Fibroblast of gingiva (primary cell): Measurements from ENCODE around the gene PNMA6E.

Experiments
- DNase-seq: peaks from one replicate; pipeline ENCODE4 v3.0.0-alpha.2; 2011; ENCODE audit warnings: low read depth

PNMA6E gene

DNA sequence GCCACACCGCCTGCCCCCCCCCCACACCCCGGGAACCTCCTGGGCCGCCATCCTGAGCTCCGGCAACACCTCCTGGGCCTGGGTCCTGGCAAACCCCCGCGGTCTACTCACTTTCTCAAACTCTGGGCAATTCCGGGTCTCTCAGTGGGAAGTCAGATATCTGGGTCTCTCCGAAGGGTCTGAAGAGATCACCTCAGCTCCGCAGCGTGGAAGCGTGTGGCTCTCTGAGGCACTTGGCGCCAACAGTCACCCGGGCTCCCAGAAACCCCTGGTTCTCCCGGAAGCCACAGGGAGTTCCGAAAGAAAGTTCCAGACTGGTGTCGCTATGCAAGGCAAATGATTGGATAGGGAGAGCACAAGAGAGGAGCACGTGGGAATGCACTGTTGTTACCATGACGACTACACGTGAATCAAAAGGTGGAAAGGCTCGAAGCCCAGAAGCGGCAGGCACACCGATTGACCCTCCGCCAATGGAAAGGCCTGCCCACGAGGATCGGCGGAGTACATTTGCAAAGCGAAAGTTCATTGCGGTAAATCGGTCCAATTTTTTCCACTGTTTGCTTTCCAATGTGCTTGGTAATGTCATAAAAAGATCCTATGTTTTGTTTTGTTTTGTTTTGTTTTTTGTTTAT, at the start of gene PNMA6E:
Gene PNMA6E (minus strand): TSS at position 218 of the 632 bp plus-strand sequence. CDS start 2,501 bp downstream, outside the sequence.
- no peak for DNase-seq

DNA sequence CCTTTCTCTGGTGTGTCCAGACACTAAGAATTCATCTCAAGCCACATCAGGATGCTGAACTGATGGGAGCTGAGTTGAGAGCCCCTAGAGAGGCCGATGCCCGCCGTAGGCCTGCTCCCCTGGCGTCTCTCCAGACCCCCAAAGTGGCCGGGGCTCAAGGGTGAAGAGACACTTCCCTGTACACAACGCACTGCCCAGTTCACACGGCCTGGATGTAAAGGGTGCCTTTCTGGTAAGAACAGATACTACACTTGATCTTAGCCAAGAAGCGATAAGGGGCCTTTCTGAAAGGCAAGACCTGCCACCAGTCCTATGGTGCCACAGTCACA, 49.8 kb upstream of the PNMA6E start:
- no peak for DNase-seq

DNA sequence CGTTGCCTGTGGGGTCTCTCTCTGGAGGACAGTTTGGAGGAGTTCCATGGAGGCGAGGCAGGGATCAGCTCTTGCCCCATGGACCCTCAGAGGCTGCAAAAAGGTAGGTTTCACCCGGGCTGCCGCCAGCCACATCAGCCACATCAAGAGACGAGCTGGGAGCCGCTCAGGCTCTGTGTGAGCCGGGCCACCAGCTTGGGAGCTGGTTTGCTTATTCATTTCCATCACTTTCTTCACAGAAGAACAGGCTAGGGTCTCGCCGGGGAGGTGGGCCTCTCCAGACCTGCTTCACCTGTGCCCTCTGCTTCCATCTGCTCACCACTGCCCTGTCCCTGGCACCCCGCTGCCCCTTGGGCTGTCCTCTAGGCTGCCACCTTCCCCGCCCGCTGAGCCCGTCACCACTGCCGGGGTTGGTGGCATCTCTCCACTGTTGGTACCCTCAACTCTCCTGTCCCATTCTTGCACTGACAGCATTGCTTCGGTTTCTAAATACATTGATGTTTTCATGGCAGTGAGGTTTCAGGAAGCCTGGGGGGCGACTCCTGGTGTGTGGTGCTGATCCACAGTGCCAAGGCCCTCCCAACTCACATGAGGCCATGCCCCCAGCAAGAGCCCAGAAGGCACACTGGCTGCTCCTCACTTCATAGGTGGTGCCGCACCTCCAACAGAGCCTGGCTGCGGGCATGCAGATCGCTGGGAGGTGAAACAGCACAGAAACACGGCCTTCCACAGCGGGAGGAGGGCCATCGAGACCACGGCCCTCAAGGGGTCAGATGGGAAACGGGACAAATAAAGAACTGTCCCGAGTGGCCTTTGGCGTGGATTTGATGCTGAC, 49.2 kb upstream of the PNMA6E start:
- DNase-seq: no peak

DNA sequence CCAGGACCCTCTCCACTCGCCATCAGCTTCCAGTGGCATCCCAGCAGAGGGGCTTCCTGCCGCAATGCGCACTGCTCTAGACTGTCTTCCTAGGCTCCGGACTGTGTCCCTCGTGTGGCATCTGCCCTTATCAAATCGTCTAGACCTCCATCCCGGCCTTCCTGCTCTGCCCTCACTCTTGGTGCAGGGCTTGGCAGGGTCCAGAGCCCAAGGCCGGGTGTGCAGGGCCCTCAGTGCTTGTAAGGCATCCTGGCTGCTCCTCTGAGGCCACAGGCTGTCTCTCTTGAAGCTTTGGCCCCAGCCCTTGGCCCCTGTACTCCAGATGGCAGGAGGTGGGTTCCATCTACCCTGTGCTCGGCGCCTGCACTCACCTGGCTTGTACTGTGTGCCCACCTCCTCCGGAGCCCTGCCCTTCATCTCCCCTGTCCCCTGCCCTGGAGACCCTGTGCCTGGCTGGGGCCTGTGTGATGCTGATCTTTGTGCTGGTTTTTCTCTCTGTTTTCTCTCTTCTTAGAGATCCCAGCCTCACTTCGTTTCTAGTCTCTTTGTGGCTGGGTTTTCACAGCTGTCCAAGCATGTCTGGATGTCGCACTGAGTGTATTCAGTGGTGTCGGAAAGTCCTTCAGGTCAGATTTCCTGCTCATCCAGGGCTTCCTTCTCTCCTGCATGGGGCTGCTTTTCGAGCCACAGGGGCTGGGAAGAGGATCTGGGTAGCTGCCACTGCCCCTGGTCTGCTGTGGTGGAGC, 48.4 kb upstream of the PNMA6E start:
- DNase-seq: no peak

DNA sequence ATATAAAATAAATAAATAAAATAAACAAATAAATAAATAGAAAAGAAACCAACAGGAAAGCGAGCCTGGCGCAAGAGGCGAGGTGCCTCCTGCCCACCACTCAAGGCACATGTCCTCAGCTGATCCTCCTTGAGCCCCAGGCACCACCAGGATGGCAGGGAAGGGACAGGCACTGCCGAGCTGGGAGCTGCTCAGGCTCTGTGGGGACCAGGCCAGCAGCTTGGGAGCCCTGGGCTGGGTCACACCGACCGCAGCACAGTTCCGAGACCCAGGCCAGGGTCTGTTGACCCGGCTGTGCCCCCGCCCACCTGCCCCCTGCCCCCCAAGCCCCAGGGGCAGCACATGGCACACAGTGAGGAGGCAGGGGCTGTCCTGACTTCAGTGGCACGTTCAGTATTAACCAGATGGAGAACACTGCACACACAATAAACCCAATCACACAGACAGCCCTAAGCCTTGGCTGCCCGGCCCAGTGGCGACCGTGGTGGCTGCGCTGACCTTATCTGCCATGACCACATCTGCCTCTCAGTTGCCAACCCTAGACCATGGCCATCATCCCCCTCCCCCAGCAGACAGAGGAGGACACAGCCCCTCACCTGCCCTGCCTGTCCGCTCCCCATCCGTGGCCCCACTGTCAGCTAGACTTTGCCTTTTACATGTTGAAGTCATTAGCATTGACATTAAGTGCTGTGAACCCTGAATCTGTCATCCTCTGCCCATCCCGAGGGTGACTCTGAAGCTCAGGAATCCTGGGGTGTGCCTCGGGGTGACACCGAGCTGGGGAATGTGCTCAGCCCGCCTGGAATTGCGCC, 47.6 kb upstream of the PNMA6E start:
- DNase-seq: no peak

DNA sequence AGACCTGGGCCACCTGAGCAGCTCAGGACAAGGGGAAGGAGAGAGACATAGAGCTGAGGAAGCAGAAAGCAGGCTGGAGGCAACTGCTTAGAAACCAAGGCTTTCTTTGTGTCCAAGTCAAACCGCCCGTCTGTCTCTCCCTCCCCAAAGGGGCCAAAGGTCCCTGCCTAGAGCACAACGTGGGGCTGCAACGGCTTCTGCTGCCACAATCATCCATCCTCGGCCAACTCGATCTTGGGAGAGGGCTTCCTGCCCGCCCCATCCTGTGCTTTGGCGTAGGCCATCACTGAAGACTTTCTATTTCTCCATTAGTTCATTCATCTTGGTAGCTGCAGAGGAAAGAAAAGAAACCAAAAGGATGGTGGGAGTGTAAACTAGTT, 46.4 kb upstream of the PNMA6E start:
- no peak for DNase-seq

DNA sequence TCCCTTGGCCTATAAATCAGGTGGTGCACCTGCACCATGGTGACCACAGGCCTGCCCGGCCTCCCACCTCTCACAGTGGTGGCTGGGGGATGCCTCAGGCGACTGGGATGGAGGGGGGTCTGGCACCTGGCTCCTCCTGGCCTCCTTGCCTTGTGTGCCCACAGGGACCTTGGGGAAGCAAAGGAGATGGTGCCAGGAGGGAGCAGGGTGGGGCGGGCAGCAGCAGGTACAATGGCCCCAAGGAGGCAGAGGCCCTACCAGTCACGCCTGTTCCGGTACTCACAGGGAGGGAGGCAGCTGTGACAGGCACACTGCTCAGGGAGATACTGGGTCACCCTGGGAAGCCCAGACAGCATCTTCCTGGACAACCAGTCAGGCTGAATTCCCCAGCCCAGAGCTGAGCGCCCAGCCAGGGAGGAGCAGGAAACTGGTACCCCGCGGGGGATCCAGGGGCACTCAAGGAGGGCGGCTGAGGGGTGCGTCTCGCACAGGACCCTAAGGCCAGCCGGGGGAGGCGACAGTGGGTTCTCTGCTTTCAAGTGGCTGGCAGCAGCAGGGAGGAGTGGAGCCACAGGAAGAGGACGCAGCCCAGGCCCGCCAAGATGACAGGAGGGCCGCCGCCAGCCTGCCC, 45.9 kb upstream of the PNMA6E start:
- no peak for DNase-seq

DNA sequence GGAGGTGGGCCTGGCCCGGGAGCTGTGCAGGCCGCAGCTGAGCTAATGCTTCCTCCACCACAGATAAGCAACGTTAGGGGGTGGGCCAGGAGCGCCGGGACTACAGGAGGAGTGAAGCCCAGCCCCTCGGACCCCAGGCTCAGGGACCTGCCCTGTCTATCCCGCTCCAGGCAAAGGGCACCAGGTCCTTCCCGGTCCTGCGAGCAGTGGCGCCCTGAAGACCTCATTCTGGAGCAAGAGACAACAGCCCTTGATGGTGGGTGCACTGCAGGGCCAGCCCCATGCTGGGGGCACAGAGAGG, 45.4 kb upstream of the PNMA6E start:
- DNase-seq: no peak

DNA sequence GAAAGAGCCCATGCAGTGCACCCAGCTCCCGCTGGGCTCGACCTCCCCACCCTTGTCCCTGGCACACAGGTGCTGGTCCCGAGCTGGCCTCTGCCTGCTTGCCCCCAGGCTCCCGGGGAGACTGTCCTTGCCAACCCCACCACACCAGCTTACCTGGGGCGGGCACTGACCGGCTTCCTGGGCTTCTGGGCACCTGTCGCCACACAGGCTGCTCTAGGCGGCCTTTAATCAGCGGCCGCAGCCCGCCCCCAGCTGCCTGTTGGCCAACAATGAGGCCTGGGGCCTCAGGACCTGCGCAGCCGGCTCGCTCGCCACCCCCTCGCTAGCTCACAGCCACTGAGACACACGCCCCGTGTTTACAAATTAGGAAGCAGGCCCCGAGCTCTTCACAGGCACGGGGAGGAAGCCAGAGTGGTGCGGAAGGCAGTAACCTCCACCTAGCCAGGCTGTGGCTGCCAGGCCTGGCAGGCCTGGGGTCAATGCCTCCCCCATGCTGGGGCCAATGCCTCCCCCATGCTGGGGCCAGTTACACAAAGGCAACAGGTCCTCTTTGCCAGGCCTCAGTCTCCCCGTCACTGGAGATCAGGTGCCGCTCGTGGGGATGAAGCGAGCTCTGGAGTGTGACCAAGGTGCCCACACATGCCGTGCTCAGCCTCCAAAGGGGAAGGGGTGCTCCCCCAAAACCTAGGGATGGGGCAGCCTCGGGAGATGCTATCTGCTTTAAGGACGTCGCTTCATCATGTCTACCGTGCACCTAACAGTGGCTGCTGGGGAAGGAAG, 44.9 kb upstream of the PNMA6E start, which contains the start of gene TREX2:
Gene TREX2 (minus strand): TSS at position 201 of the 780 bp plus-strand sequence. CDS start 626 bp downstream, outside the sequence.
- no peak for DNase-seq

DNA sequence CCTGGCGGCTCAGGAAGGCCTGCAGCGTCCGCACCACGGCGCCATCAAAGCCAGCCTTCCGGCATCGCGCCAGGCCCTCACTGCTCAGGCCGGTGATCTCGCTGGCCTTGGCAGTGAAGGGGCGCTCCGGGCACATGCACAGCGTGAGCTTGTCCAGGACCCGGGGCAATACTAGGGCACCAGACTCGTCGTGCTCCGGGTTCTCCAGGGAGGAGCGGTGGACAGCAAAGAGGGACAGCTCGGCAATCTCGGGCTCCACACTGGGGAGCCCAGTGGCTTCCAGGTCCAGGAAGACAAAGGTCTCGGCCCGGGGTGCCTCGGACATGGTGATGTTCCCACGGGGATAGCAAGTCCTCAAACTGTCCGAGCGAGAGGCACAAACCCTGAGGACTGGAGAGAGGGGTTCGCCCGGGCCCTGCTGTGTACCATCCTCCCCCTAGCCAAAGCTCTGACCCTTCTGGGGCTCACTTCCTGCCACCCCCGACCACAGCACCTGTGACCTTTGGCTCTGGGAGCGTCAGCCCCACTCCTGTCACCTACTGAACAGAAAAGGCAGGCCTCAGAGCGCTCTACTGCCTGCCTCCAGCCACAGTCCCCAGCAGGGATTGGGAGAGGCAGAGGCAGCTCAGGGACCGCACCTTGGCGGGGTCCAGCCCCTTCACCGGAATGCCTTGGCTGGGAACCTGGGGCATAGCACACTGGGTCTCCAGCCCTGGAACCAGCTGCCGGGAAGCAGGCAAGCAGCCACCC, 44.1 kb upstream of the PNMA6E start:
- DNase-seq: no peak

DNA sequence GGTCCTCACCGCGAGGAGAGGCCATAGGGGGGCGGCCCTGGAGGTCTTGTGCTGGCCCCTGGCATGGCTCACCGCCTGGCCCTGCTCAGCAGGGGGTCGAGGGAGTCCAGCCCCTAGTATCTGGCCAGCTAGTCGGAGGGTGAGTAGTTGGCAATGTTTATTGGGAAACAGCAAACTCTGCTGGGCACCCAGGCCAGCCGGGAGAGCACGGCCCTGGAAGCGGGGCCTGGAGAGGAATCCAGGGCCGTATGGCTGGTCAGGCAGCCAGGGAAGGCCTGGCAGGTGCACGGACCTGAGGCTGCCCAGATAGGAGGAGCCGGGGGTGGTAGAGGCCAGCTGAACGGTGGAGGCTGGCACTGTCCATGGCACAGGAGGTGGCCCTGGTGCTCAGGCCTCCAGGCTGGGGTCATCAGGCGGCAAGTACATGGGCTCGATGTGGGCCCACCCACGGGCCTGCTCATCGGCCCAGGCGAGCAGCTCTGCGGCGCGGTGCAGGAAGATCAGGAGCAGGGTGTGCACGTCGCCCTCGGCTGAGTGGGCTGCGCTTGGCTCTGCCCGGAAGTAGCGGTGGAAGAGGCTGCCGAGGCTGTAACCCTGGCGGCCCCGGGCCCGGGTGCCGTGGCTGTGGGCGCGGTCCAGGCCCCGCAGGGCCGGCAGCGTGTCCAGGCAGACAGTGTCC, 43.3 kb upstream of the PNMA6E start:
- DNase-seq: no peak

DNA sequence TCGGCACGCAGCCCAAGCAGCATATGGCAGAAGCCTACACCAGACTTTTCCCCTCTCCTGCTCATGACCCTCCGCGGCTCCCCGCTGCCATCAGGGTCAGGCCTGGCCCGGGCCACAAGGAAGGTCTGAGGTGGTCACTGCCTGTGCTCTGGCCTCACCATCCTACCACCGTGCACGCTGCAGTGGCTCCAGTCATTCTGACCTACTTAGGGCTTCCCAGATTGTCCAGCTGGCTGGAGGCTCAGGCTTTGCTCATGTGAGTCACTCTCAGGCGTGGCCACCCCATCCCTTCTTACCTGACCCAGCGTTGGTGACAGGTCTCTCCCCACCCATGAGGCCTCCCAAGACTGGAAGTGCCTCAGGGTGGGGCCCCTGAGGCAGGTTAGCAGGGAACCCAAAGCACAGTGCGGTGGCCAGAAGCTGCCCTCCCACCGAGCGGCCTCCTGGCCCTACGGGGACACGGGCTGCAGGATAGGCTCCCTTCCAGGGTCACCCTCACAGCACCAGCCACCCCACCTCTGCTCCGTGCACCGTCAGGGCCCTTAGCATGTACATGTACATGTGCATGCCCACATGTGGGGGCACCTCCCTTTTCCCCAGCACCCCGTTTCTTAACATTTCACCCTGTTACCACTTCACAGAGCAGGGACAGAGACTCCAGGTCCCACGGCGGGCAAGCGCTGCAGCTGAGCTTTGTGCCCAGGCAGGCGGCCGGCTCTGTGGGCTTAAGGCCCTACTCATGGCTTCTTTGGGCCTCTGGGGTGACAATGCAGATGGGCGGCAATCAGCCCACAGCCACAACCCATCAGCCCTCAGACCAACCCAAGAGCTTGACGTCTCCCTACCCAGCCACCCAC, 42.6 kb upstream of the PNMA6E start:
- DNase-seq: no peak

DNA sequence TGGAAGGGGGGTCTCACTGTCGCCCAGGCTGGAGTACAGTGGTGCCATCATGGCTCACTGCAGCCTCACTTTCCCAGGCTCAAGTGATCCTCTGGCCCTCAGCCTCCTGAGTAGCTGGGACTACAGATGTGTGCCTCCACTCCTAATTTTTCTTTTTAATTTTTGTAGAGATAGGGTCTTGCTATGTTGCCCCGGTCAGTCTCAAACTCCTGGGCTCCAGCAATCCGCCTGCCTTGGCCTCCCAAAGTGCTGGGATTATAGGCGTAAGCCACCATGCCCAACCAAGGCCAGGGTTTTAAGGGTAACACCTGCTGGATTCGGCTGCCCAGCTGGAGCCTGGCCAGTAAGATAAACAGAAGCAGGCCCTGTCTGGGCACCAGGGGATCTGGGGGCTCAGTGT, 41.3 kb upstream of the PNMA6E start:
- no peak for DNase-seq

DNA sequence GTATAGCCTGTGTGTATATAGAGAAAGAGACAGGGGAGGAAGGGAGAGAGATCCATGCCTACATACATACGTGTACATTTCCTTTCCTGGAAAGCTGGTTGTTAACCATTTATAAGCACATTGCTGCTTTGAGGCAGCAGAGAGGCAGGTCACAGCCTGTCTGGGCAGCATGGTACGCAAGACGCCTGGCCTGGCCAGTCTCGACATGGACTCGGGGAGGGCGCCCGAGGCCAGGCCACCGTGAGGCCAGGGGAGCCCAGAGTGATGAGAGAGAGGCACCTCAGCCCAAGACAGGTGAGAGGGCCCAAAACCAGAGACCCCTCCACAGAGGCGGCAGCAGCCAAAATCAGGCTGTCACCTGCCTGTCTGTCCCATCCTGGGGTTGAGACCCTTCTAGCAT, 40.8 kb upstream of the PNMA6E start:
- no peak for DNase-seq

DNA sequence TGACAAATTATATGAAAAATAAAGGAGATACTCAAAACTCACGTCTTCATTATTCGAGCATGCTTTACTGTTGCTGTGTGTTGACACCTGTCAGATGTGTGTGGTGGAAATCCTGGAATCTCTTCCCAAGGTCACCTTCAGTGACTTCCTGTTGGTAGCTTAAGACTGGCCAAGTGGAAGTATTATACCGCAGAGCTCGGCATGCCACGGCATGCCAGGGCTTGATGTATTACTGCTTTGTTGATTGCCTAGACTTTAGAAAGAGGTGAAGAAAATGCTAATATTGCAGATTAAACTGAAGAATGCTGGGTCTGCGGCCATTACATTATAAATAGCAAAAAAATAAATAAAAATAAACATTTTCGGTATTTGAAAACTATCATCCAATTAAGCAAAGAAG, 40.1 kb upstream of the PNMA6E start:
- no peak for DNase-seq

DNA sequence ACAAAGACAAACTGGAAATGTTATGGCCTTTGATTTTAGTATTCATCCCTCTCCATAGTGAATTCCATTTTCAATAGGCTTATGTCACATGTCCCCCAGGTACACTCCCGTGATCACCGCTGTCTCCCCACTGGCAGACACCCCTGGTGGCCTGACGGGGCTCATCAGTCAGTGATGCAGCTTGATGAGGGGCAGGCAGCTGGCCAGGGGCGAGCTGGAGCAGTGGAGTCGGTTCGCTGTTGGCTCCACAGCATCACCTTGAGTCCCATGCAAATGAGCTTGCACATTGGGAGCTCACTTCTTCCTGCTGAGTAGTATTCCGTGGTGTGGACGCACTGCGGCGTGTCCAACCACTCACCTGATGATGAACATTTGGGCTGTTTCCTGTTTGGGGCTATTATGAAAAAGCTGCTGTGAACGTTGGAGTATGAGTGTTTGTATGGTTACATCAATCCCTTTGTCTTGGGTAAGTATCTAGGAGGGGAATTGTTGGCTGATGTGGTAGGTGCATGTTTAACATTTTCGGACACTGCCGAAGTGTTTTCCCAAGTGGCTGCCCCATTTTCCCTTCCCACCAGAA, 39.5 kb upstream of the PNMA6E start:
- DNase-seq: no peak

DNA sequence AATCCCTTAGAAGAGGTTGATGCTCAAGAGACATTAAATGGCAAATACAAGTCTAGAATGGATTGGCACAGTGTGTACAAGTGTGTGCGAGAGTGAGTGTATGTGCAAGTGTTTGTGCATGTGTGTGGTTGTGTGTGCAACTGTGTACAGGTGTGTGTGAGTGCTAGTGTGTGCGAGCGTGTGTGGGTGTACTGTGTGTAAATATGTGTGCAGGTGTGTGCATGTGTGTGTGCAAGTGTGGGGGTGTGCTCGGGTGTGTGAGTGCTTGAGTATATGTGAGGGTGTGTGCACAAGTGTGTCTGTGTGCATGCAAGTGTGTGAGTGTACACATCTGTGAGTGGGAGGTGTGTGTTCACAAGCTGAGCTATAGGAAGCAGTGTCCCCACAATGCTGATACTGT, 38.8 kb upstream of the PNMA6E start:
- DNase-seq: no peak

DNA sequence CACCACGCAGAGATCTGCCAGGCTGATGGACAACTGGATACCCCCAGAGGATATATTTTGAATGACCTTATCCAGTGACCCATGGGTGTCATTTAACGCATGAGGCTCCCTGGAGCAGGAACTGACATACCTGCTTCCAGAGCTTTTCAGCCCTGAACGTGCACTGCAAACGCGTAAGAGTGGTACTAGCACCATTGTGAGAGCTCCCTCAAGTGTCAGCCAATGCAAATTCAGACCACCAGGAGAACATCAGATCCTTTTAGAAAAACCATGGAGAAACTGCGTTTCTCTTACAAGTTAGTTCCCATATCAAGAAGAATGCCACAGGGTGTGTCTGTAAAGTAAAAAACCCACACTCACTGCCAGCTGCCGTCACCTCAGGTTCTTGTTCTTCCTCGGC, 37.4 kb upstream of the PNMA6E start:
- no peak for DNase-seq
